ENCODE results near the gene SH2D6. TPM values are rescaled to one million over a fixed set of nuclear protein-coding genes. Genes with fewer than 3 reads are reported as not detected.
"Not testable (repeated sequence)": the region's sequence is repeated elsewhere in the genome, so short reads cannot be mapped to it uniquely, and the experiment has no call there.

Gene SH2D6
- total and polyA plus RNA-seq, 7 donors: 0.25 to 1.4 (median 0.70) TPM; not detected in 1

DNA sequence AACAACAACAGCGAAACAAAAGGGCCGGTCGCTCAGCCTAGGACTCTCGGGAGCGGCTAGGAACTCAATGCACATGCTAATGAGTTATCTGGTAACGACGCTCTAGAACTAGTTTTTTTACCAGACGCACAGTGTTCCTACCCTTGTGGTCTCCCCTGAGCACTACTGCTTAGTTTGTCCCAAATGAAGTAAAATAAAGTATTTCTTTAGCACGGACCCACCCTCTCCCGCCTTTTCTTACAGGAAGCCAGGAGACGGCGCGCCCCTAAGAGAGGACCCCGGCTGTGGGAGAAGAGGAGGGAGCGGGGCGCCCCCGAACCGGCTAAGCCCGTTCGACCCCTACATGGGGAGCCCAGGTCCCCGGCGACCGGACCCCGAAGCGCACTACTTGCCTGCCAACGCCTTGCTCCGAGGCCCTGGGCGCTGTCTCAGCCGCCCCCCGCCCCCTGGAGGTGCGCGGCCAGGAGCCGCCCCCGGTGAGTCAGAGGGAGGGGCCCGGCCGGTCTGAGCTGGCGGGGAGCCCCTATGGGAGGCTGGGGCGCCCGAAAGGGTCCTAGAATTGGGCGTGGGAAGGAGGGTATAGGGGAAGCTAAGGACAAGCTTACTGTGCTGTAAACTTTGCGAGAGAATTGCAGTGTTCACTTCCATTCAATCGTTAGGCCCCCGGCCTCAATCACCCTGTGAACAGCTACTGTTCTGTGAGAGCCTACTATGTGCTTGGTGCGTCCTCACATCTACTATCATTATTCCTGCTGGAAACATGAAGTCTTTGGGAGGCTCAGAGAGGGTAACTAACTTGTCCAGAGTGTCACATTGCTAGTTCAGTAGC lies 4.7 kb upstream of the SH2D6 start:
- H3K36me3 ChIP-seq (ENCODE audit: insufficient read depth in 1 of 2, low read depth in 1 of 2): no peaks in the 10 kb centered on the region
- H3K4me1 ChIP-seq: peaks cover 4% of the 10 kb centered on the region
- no peaks in the 10 kb centered on the region for H3K9me3 ChIP-seq
- no peak for ATAC-seq
- TF ChIP-seq, protein P1, sequence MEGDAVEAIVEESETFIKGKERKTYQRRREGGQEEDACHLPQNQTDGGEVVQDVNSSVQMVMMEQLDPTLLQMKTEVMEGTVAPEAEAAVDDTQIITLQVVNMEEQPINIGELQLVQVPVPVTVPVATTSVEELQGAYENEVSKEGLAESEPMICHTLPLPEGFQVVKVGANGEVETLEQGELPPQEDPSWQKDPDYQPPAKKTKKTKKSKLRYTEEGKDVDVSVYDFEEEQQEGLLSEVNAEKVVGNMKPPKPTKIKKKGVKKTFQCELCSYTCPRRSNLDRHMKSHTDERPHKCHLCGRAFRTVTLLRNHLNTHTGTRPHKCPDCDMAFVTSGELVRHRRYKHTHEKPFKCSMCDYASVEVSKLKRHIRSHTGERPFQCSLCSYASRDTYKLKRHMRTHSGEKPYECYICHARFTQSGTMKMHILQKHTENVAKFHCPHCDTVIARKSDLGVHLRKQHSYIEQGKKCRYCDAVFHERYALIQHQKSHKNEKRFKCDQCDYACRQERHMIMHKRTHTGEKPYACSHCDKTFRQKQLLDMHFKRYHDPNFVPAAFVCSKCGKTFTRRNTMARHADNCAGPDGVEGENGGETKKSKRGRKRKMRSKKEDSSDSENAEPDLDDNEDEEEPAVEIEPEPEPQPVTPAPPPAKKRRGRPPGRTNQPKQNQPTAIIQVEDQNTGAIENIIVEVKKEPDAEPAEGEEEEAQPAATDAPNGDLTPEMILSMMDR (IDR thresholded peaks at IDR 0.05): no peak
- intact Hi-C loops (cut with DNase I): no loop called here
- no peak for DNase-seq
- no peak overlapping the region for H3K27ac ChIP-seq
- peaks cover 0 to 10% (median 3%) of the 10 kb centered on the region in 3 donors for H3K27me3 ChIP-seq (ENCODE audit: insufficient read depth in 3 of 3, low read length in 2 of 3)
- peak overlapping the region; percentile 61 for H3K4me3 ChIP-seq
- 16 to 21% (median 19%) methylated on average over 40 to 44 of the region's 44 CpGs for WGBS, 3 donors

DNA sequence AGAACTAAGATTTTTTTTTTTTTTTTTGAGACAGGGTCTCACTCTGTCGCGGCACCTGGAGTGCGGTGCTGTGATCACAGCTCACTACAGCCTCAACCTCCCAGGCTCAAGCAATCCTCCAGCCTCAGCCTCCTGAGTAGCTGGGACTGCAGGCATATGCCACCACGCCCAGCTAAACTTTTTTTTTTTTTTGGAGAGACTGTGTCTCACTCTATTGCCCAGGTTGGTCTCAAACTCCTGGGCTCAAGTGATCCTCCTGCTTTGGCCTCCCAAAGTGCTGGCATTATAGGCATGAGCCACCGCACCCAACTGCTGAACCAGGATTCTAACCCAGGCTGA lies 4.1 kb upstream of the SH2D6 start:
- H3K36me3 ChIP-seq (ENCODE audit: insufficient read depth in 1 of 2, low read depth in 1 of 2); H3K4me1 ChIP-seq; intact Hi-C loops (cut with DNase I); DNase-seq; H3K4me3 ChIP-seq; H3K27ac ChIP-seq; ATAC-seq; H3K27me3 ChIP-seq (ENCODE audit: insufficient read depth in 3 of 3, low read length in 2 of 3); H3K9me3 ChIP-seq: not testable (repeated sequence)
- 84 to 89% (median 85%) methylated on average over 5 of the region's 5 CpGs for WGBS, 3 donors

DNA sequence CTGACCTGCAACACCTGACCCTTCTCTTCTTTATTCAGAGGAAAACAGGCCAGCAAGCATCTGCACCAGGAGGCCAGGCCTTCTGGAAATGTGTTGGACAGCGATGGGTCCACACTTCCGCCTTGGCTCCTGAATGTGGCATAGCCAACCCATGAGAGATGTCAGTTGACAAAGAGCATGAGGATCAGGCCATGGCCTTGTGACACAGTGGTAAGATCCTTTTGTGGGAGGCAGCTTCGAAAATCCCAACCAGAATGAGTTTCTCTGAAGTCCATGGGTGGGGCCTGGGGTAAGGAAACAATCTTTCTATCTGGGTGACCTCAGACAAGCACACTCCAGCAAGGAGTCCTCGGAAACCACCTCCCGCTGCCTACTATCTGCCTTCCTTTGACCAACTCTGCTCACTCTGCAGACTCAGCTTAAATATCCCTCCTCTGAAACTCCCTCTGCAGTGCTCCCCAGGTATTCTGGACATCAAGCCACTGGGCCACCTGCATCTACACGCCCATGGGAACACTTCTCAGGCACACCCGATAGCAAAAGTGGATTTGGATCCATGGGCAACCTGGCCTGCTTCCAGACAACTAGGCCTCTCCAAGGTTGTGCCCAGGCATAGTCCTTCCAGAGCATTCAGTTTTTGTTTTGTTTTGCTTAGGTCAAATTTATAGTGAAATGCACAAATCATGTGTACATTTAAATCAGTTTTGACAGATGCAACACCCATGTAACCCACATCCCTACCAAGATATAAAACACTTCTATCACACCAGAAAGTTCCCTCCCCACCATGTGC lies 3.6 kb upstream of the SH2D6 start:
- TF ChIP-seq, protein P1 (IDR thresholded peaks at IDR 0.05): no peak
- no peak for ATAC-seq
- WGBS, 3 donors: 89 to 92% (median 91%) methylated on average over 7 of the region's 7 CpGs
- no peak overlapping the region for H3K4me3 ChIP-seq
- H3K4me1 ChIP-seq: peaks cover 14% of the 10 kb centered on the region
- intact Hi-C loops (cut with DNase I): no loop called here
- H3K27me3 ChIP-seq (ENCODE audit: insufficient read depth in 3 of 3, low read length in 2 of 3): peaks cover 0 to 5% (median 3%) of the 10 kb centered on the region in 3 donors
- no peaks in the 10 kb centered on the region for H3K36me3 ChIP-seq (ENCODE audit: insufficient read depth in 1 of 2, low read depth in 1 of 2)
- no peaks in the 10 kb centered on the region for H3K9me3 ChIP-seq
- no peak for DNase-seq
- no peak overlapping the region for H3K27ac ChIP-seq

DNA sequence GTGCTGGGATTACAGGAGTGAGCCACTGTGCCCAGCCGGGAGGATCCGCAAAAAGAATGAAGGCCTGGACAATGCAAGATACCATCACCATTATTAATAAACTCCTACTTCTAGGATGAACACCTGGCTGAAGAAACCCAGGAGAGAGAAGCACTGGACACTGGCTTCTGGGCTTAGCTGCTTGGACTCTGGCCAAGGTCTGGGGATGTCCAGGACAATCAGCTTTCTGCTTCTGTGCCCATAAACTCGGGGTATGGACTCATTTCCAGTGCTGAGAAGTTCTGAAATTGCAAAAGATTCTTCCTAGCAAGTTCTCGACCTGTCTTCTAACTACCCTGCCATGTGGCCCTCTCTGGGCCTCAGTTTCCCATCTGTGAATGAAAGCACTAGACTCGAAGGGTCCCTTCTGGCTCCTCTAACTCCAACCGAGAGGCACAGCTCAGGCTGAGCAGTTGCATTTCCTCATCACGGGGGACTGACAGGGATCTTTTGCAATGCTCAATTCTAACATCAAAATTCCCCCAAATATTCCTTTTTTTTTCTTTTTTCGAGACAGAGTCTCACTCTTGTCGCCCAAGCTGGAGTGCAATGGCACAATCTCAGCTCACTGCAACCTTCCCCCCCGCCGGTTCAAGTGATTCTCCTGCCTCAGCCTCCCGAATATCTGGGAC lies 2.4 kb upstream of the SH2D6 start:
- WGBS, 3 donors: 78 to 84% (median 81%) methylated on average over 12 of the region's 12 CpGs
- no peaks in the 10 kb centered on the region for H3K9me3 ChIP-seq
- intact Hi-C loops (cut with DNase I): no loop called here
- peaks cover 14% of the 10 kb centered on the region for H3K4me1 ChIP-seq
- no peaks in the 10 kb centered on the region for H3K36me3 ChIP-seq (ENCODE audit: insufficient read depth in 1 of 2, low read depth in 1 of 2)
- peaks cover 0 to 5% (median 3%) of the 10 kb centered on the region in 3 donors for H3K27me3 ChIP-seq (ENCODE audit: insufficient read depth in 3 of 3, low read length in 2 of 3)
- TF ChIP-seq, protein P1 (IDR thresholded peaks at IDR 0.05): no peak
- no peak for ATAC-seq
- no peak overlapping the region for H3K4me3 ChIP-seq
- no peak overlapping the region for H3K27ac ChIP-seq
- DNase-seq: no peak
